ENCODE measurements around the gene ARHGDIB. TPM values are rescaled to one million over a fixed set of nuclear protein-coding genes. Genes with fewer than 3 reads are reported as not detected.

The ARHGDIB gene
- total RNA-seq, 5 donors from 2014 or later (not counting 1 experiment from before 2014, with no cell fraction given) = 722 to 938 (median 785) TPM

- Histone ChIP-seq H3K27me3 (replicated peaks in 1 of 2; ENCODE audit: control insufficient read depth in 2 of 2, extremely low read depth in 1 of 2, insufficient read depth in 2 of 2, low read length in 1 of 2) (no peaks in the 10 kb centered on the region), H3K4me3 (ENCODE audit: control insufficient read depth in 1 of 2, extremely low read depth in 1 of 2, low read length in 1 of 2) (peak overlapping the region; percentile 77 to 88), H3K36me3 (ENCODE audit: control insufficient read depth in 2 of 2, extremely low read depth in 1 of 2, insufficient read depth in 1 of 2, low read length in 1 of 2) (peaks cover 0 to 26% of the 10 kb centered on the region in 2 donors), H3K9me3 (no peaks in the 10 kb centered on the region), H3K4me1 (ENCODE audit: control insufficient read depth in 1 of 2, extremely low read depth in 1 of 2, insufficient read depth in 2 of 2, low read length in 2 of 2) (peaks cover 42 to 59% of the 10 kb centered on the region in 2 experiments), H3K27ac (ENCODE audit: low read length) (peak overlapping the region; percentile 97)
- WGBS (ENCODE audit: insufficient coverage) = 0% methylated on average over 5 of the region's 11 CpGs
- Mint-ChIP-seq H3K4me1 (peaks cover 62 to 72% (median 69%) of the 10 kb centered on the region in 3 donors), H3K27me3 (no peaks in the 10 kb centered on the region), H3K4me3 (peak overlapping the region; percentile 97 to 98 (median 98)), H3K36me3 (peaks cover 52% of the 10 kb centered on the region), H3K9me3 (no peaks in the 10 kb centered on the region), H3K27ac (peak overlapping the region; percentile 95 to 98)
- CTCF ChIA-PET = interaction anchor here in 1 of 2 donors (1.7 to 2.0 kb wide), 2 partner anchors 25 to 37 kb away, joined by 4 to 6 read pairs; no protein-coding TSS in a partner anchor
- DNase-seq (peak in 5 of 35 experiments; percentile 29 to 56 (median 35)), ATAC-seq (replicated peaks in 1 of 4) (peak in 1 of 4 experiments; percentile 14)
- POLR2A ChIA-PET = interaction anchor here (0.6 to 2.0 kb wide), 6 partner anchors 9 to 183 kb away, joined by 3 to 6 read pairs (median 3); partner anchors contain the start of genes C12orf60 (in 1 of the 2) and WBP11 (in 1 of the 2)
These were observed 2.9 kb downstream of the ARHGDIB start for GRCh38 chr12:14958361-14959125.

GRCh38 chr12:14957551-14958168 lies 3.7 kb downstream of the ARHGDIB start:
- Histone ChIP-seq H3K4me1 (ENCODE audit: control insufficient read depth in 1 of 2, extremely low read depth in 1 of 2, insufficient read depth in 2 of 2, low read length in 2 of 2) (peaks cover 40 to 59% of the 10 kb centered on the region in 2 experiments), H3K4me3 (ENCODE audit: control insufficient read depth in 1 of 2, extremely low read depth in 1 of 2, low read length in 1 of 2) (peak overlapping the region; percentile 77 to 88), H3K9me3 (no peaks in the 10 kb centered on the region), H3K27ac (ENCODE audit: low read length) (peak overlapping the region; percentile 97), H3K36me3 (ENCODE audit: control insufficient read depth in 2 of 2, extremely low read depth in 1 of 2, insufficient read depth in 1 of 2, low read length in 1 of 2) (peaks cover 0 to 26% of the 10 kb centered on the region in 2 donors), H3K27me3 (replicated peaks in 1 of 2; ENCODE audit: control insufficient read depth in 2 of 2, extremely low read depth in 1 of 2, insufficient read depth in 2 of 2, low read length in 1 of 2) (no peaks in the 10 kb centered on the region)
- Mint-ChIP-seq H3K27me3 (no peaks in the 10 kb centered on the region), H3K9me3 (no peaks in the 10 kb centered on the region), H3K27ac (peak overlapping the region; percentile 95 to 98), H3K4me1 (peaks cover 64 to 72% (median 70%) of the 10 kb centered on the region in 3 donors), H3K36me3 (peaks cover 57% of the 10 kb centered on the region), H3K4me3 (peak overlapping the region; percentile 97 to 98 (median 98))
- CTCF ChIA-PET = interaction anchor here (0.5 to 1.7 kb wide), 2 partner anchors 26 to 705 kb away, joined by 4 read pairs; no protein-coding TSS in a partner anchor
- DNase-seq = no peak
- ATAC-seq (replicated peaks in 1 of 4) = no peak
- WGBS (ENCODE audit: insufficient coverage) = 5% methylated on average over 3 of the region's 5 CpGs
- POLR2A ChIA-PET = interaction anchor here (1.0 to 2.0 kb wide), 4 partner anchors 9 to 182 kb away, joined by 3 to 6 read pairs (median 4); partner anchors contain the start of genes C12orf60 (in 1 of the 2) and WBP11 (in 1 of the 2)

DNA sequence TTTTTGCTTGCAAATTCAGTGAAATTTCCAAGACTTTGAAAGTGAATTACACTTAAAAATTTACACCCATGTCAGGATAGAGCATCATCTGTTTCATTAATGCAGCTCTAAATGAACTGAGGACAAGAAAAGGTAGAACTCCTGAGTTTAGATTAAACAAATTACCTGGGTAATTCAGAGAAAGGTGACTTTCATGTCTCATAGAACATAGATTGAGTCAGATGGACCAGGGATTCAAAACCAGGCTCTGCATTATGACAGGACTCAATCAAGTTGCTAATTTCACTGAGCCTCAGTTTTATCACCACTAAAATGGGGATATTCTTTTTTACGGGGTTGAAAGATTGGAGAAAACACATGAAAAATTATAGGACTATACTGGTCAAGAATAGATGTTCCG lies 4.5 kb downstream of the ARHGDIB start:
- peaks cover 64 to 74% (median 70%) of the 10 kb centered on the region in 3 donors for H3K4me1 Mint-ChIP-seq
- H3K9me3 Mint-ChIP-seq = no peaks in the 10 kb centered on the region
- POLR2A ChIA-PET = interaction anchor here (0.8 to 1.8 kb wide), 2 partner anchors 9 to 186 kb away, joined by 3 to 6 read pairs; a partner anchor contains a TSS
- Histone ChIP-seq H3K27me3 (replicated peaks in 1 of 2; ENCODE audit: control insufficient read depth in 2 of 2, extremely low read depth in 1 of 2, insufficient read depth in 2 of 2, low read length in 1 of 2) (no peaks in the 10 kb centered on the region), H3K27ac (ENCODE audit: low read length) (peak overlapping the region; percentile 97), H3K9me3 (no peaks in the 10 kb centered on the region), H3K36me3 (ENCODE audit: control insufficient read depth in 2 of 2, extremely low read depth in 1 of 2, insufficient read depth in 1 of 2, low read length in 1 of 2) (peaks cover 0 to 26% of the 10 kb centered on the region in 2 donors), H3K4me3 (ENCODE audit: control insufficient read depth in 1 of 2, extremely low read depth in 1 of 2, low read length in 1 of 2) (peak overlapping the region; percentile 77 to 88), H3K4me1 (ENCODE audit: control insufficient read depth in 1 of 2, extremely low read depth in 1 of 2, insufficient read depth in 2 of 2, low read length in 2 of 2) (peaks cover 44 to 57% of the 10 kb centered on the region in 2 experiments)
- ATAC-seq (replicated peaks in 1 of 4) = no peak
- H3K27me3 Mint-ChIP-seq = no peaks in the 10 kb centered on the region
- WGBS (ENCODE audit: insufficient coverage) = no CpG with 5 or more reads among the region's 2 CpGs
- peaks cover 60% of the 10 kb centered on the region for H3K36me3 Mint-ChIP-seq
- peak overlapping the region; percentile 97 to 98 (median 98) for H3K4me3 Mint-ChIP-seq
- CTCF ChIA-PET = interaction anchor here (0.6 to 1.0 kb wide), 3 partner anchors 9 to 572 kb away, joined by 3 read pairs; no protein-coding TSS in a partner anchor
- no peak for DNase-seq
- H3K27ac Mint-ChIP-seq = peak overlapping the region; percentile 95 to 98

DNA sequence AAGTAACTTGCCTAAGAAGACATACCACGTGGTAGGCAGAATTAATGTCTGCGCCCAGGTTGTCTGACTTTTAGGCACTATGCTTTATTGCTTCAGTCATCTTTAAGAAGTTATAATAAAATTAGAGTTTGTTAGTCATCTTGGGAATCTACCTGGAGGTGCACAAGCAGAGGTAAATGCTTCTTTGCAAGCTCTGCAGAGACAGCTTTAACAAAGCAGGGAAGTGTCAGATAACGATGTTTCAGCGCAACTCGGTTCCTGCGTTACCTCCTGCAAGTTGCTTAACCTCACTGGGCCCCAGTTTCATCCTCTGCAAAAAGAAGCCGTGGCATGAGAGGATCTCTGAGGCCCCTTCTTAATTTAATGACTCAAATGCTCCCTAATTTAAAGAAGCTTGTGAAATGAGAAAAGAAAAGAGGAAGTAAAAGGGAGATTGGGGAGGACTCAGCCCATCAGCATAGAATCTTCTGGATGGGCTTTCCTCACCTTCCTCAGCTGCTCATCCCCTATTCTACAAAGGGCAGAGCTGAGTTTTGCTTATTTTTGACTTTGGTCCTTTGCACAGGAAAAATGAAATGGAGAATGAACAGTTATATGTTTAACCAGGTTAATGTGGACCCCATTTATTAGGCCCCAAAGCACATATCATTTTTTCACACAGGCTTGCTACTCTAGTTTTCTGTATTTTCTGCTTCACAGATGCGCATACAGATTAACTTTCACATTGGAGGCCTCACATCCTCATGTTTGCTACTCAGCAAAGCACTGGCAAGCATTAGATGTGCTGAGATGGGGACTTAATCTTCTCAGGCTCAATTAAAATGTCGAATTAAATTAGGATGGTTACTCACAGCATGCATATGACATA lies 5.1 kb downstream of the ARHGDIB start:
- Histone ChIP-seq H3K27ac (ENCODE audit: low read length) (peak overlapping the region; percentile 97), H3K4me3 (ENCODE audit: control insufficient read depth in 1 of 2, extremely low read depth in 1 of 2, low read length in 1 of 2) (peak overlapping the region; percentile 56 to 88), H3K9me3 (no peaks in the 10 kb centered on the region), H3K4me1 (ENCODE audit: control insufficient read depth in 1 of 2, extremely low read depth in 1 of 2, insufficient read depth in 2 of 2, low read length in 2 of 2) (peaks cover 50 to 61% of the 10 kb centered on the region in 2 experiments), H3K27me3 (replicated peaks in 1 of 2; ENCODE audit: control insufficient read depth in 2 of 2, extremely low read depth in 1 of 2, insufficient read depth in 2 of 2, low read length in 1 of 2) (no peaks in the 10 kb centered on the region), H3K36me3 (ENCODE audit: control insufficient read depth in 2 of 2, extremely low read depth in 1 of 2, insufficient read depth in 1 of 2, low read length in 1 of 2) (peaks cover 0 to 31% of the 10 kb centered on the region in 2 donors)
- peak overlapping the region; percentile 95 to 98 for H3K27ac Mint-ChIP-seq
- CTCF ChIA-PET = interaction anchor here (0.6 to 1.0 kb wide), 4 partner anchors 8 to 572 kb away, joined by 3 read pairs; no protein-coding TSS in a partner anchor
- 0% methylated on average over 2 of the region's 9 CpGs for WGBS (ENCODE audit: insufficient coverage)
- no peaks in the 10 kb centered on the region for H3K27me3 Mint-ChIP-seq
- no peaks in the 10 kb centered on the region for H3K9me3 Mint-ChIP-seq
- peak in 4 of 35 experiments; percentile 28 to 45 (median 35) for DNase-seq
- POLR2A ChIA-PET = interaction anchor here (0.8 to 1.8 kb wide), 2 partner anchors 8 to 185 kb away, joined by 3 to 6 read pairs; a partner anchor contains a TSS
- H3K36me3 Mint-ChIP-seq = peaks cover 63% of the 10 kb centered on the region
- peak overlapping the region; percentile 97 to 98 (median 98) for H3K4me3 Mint-ChIP-seq
- peaks cover 66 to 80% (median 73%) of the 10 kb centered on the region in 3 donors for H3K4me1 Mint-ChIP-seq
- no peak for ATAC-seq (replicated peaks in 1 of 4)

DNA sequence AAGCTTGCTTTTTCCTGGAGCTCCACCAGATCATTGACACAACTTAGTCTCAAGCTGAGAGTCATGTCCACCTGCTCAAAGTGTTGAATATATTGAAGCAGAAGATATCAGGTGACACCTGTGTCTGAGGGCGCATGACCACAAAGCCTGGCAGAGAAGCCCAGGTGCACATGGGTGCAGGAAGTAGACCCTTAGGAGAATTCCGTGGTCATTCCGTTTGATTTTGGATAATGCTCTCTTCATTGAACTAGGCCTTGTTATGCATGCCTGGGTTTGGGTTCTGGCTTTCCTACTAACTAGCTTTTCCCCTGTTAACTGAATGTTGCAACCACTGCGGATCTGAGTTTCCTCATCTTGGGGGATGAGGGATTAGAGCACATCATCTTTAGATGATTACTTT lies 7.1 kb downstream of the ARHGDIB start:
- no peak for ATAC-seq (replicated peaks in 1 of 4)
- H3K27me3 Mint-ChIP-seq = no peaks in the 10 kb centered on the region
- Histone ChIP-seq H3K27me3 (replicated peaks in 1 of 2; ENCODE audit: control insufficient read depth in 2 of 2, extremely low read depth in 1 of 2, insufficient read depth in 2 of 2, low read length in 1 of 2) (no peaks in the 10 kb centered on the region), H3K4me3 (ENCODE audit: control insufficient read depth in 1 of 2, extremely low read depth in 1 of 2, low read length in 1 of 2) (peak overlapping the region; percentile 13 to 40), H3K27ac (ENCODE audit: low read length) (peak overlapping the region; percentile 97), H3K9me3 (no peaks in the 10 kb centered on the region), H3K4me1 (ENCODE audit: control insufficient read depth in 1 of 2, extremely low read depth in 1 of 2, insufficient read depth in 2 of 2, low read length in 2 of 2) (peaks cover 68 to 78% of the 10 kb centered on the region in 2 experiments), H3K36me3 (ENCODE audit: control insufficient read depth in 2 of 2, extremely low read depth in 1 of 2, insufficient read depth in 1 of 2, low read length in 1 of 2) (peaks cover 0 to 50% of the 10 kb centered on the region in 2 donors)
- peak in 3 of 35 experiments; percentile 21 to 53 (median 26) for DNase-seq
- CTCF ChIA-PET = interaction anchor here in 1 of 2 donors (0.8 kb wide), 1 partner anchor 23 kb away, joined by 3 read pairs; no protein-coding TSS in a partner anchor
- peaks cover 70% of the 10 kb centered on the region for H3K36me3 Mint-ChIP-seq
- H3K27ac Mint-ChIP-seq = peak overlapping the region; percentile 96 to 99
- peak overlapping the region; percentile 82 to 97 (median 86) for H3K4me3 Mint-ChIP-seq
- POLR2A ChIA-PET = interaction anchor here in 1 of 2 donors (0.7 to 0.8 kb wide), 2 partner anchors 15 to 42 kb away, joined by 3 read pairs; no protein-coding TSS in a partner anchor
- 13% methylated on average over 1 of the region's 4 CpGs for WGBS (ENCODE audit: insufficient coverage)
- no peaks in the 10 kb centered on the region for H3K9me3 Mint-ChIP-seq
- H3K4me1 Mint-ChIP-seq = peaks cover 84 to 95% (median 91%) of the 10 kb centered on the region in 3 donors

All from T-cell (primary cell).